C4-2B (cell line): ENCODE data around the gene TGM2.

Experiments used
- CTCF ChIP-seq: fragments of 450-650 bp; conservative IDR thresholded peaks from 2 replicates; pipeline ENCODE4 v1.5.1; 2017; ENCODE audit warnings: mild to moderate bottlenecking
- ZFX ChIP-seq: fragments of 450-650 bp; IDR thresholded peaks from 2 replicates; pipeline ENCODE4 v1.6.1; 2017

DNA sequence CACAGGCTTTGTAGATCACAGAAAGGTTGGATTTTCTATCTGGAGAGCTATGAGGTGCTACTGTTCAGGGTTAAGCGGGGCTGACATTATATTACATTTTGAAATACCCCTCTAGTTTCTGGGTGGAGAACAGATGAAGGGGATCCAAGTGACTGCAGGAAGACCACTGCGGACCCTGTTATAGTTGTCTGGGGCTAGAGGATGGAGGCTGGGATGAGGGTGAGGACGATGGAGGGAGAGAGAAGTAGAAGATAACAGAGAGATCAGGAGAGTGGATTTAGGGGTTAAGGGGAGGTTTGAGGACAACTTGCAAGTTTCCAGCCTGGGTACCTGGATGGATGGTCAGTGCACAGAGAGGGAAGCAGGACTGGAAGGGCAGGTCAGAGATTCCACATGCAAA, 43.5 kb upstream of the TGM2 start:
- TF ChIP-seq CTCF, result no peak
- TF ChIP-seq ZFX, result no peak
